Breast epithelium (tissue), 3 donors: Measurements from ENCODE around the gene CNTNAP1.

Experiments
- POLR2A ChIP-seq: fragments of 450-650 bp; IDR thresholded peaks from one replicate; pipeline ENCODE4 v1.6.1; 2016; ENCODE audit warnings: antibody characterized with exemption, mild to moderate bottlenecking, moderate library complexity
- POLR2AphosphoS5 ChIP-seq, 3 donors: sonication (generic); formaldehyde crosslinking; IDR thresholded peaks; one replicate each; pipeline ENCODE4 v1.6.1; 2017; ENCODE audit warnings: antibody characterized with exemption in 3 of 3

DNA sequence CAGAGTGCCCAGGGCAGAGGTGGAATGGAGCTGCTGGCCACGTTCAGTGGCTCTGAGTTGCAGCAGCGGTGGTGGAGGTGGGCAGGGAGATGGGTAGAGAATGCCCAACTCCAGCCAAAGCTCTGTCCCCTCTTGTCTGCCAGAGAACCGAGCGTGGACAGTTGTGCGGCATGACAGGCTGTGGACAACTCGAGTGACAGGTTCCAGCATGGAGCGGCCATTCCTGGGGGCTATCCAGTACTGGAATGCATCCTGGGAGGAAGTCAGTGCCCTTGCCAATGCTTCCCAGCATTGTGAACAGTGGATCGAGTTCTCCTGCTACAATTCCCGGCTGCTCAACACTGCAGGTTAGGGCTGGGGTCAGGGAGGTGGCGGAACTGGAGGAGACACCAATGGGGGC lies 8.3 kb downstream of the CNTNAP1 start:
- no peak for TF ChIP-seq POLR2A
- TF ChIP-seq POLR2AphosphoS5 (IDR thresholded peaks at IDR 0.05), result no peak
